ENCODE data around the gene MRPL37. TPM values are rescaled to one million over a fixed set of nuclear protein-coding genes. Genes with fewer than 3 reads are reported as not detected.

The MRPL37 gene
- polyA plus RNA-seq, 1 of the 3 experiments (the other 2 are of a cell fraction): 11.3 TPM

GRCh38 chr1:54200519-54200997 lies 591 bp downstream of the MRPL37 start:
- POLR2A ChIA-PET: interaction anchor here (1.3 to 1.9 kb wide), 2 partner anchors 20 to 27 kb away, joined by 3 to 4 read pairs; no protein-coding TSS in a partner anchor
- peak overlapping the region; percentile 92 for H3K9ac ChIP-seq
- H3K27me3 ChIP-seq (ENCODE audit: insufficient read depth): no peaks in the 10 kb centered on the region
- DNase-seq: no peak
- H3K4me3 ChIP-seq (ENCODE audit: low read depth in 2 of 2, low read length in 1 of 2): peak overlapping the region; percentile 90 to 96
- H3K9me3 ChIP-seq: no peaks in the 10 kb centered on the region
- H3F3A ChIP-seq (replicated peaks; ENCODE audit: insufficient read depth): no peaks in the 10 kb centered on the region
- CTCF ChIA-PET: interaction anchor here (0.7 to 2.1 kb wide), 6 partner anchors 13 to 289 kb away, joined by 3 to 5 read pairs (median 4); no protein-coding TSS in a partner anchor
- peak overlapping the region; percentile 85 for H3K4me2 ChIP-seq
- no peaks in the 10 kb centered on the region for H4K20me1 ChIP-seq (ENCODE audit: insufficient read depth)
- WGBS (ENCODE audit: low lambda C conversion rate): 1% methylated on average over 7 of the region's 15 CpGs
- TF ChIP-seq CHD2 (IDR thresholded peaks at IDR 0.05; ENCODE audit: low read length, partially characterized antibody) (no peak), EZH2phosphoT487 (IDR thresholded peaks at IDR 0.05; ENCODE audit: borderline replicate concordance, low read depth) (no peak)
- peak overlapping the region in 1 of 2 experiments; percentile 20; a peak in 2 of 4 replicates for H3K27ac ChIP-seq (ENCODE audit: low read depth in 2 of 2, low read length in 1 of 2)
- H3K79me2 ChIP-seq (ENCODE audit: insufficient read depth): peaks cover 42% of the 10 kb centered on the region
- no peaks in the 10 kb centered on the region for H3K9me2 ChIP-seq
- peaks cover 13% of the 10 kb centered on the region in 2 experiments for H3K36me3 ChIP-seq (replicated peaks in 1 of 2; ENCODE audit: control insufficient read depth in 1 of 2, insufficient read depth in 2 of 2, low read length in 1 of 2)
- H3K4me1 ChIP-seq (ENCODE audit: control insufficient read depth in 1 of 2, insufficient read depth in 2 of 2, low read depth in 1 of 2, low read length in 1 of 2): peaks cover 0 to 14% of the 10 kb centered on the region in 2 experiments; a peak in 2 of 4 replicates
- peak overlapping the region; percentile 96 for H2AFZ ChIP-seq (ENCODE audit: low read depth)

- Histone ChIP-seq H3K36me3 (replicated peaks in 1 of 2; ENCODE audit: control insufficient read depth in 1 of 2, insufficient read depth in 2 of 2, low read length in 1 of 2) (peaks cover 25 to 34% of the 10 kb centered on the region in 2 experiments), H3K9me3 (no peaks in the 10 kb centered on the region), H2AFZ (ENCODE audit: low read depth) (no peak overlapping the region), H3K4me2 (no peak overlapping the region), H3K4me1 (ENCODE audit: control insufficient read depth in 1 of 2, insufficient read depth in 2 of 2, low read depth in 1 of 2, low read length in 1 of 2) (peaks cover 0 to 11% of the 10 kb centered on the region in 2 experiments; a peak in 2 of 4 replicates), H3K27me3 (ENCODE audit: insufficient read depth) (no peaks in the 10 kb centered on the region), H3K27ac (ENCODE audit: low read depth in 2 of 2, low read length in 1 of 2) (no peak overlapping the region), H3K79me2 (ENCODE audit: insufficient read depth) (peaks cover 42% of the 10 kb centered on the region), H4K20me1 (ENCODE audit: insufficient read depth) (no peaks in the 10 kb centered on the region), H3K9me2 (no peaks in the 10 kb centered on the region), H3K9ac (no peak overlapping the region), H3K4me3 (ENCODE audit: low read depth in 2 of 2, low read length in 1 of 2) (no peak overlapping the region), H3F3A (replicated peaks; ENCODE audit: insufficient read depth) (no peaks in the 10 kb centered on the region)
- ChIA-PET CTCF (interaction anchor here (0.6 kb wide), 1 partner anchor 158 kb away, joined by 3 read pairs; no protein-coding TSS in a partner anchor), POLR2A (no interaction called here)
- WGBS (ENCODE audit: low lambda C conversion rate): 85% methylated on average over 7 of the region's 7 CpGs
- TF ChIP-seq CHD2 (IDR thresholded peaks at IDR 0.05; ENCODE audit: low read length, partially characterized antibody) (no peak), USF1 (IDR thresholded peaks at IDR 0.05; ENCODE audit: borderline replicate concordance, low read depth) (no peak), NFIC (IDR thresholded peaks at IDR 0.05; ENCODE audit: borderline replicate concordance) (no peak), IRF3 (IDR thresholded peaks at IDR 0.05; ENCODE audit: low read depth, low read length) (no peak), ZBTB33 (IDR thresholded peaks at IDR 0.05; ENCODE audit: borderline replicate concordance, low read depth) (no peak), TAF1 (IDR thresholded peaks at IDR 0.05; ENCODE audit: borderline replicate concordance, low read depth, low read length) (no peak), EP300 (IDR thresholded peaks at IDR 0.05; ENCODE audit: borderline replicate concordance in 1 of 2, low read depth in 1 of 2, low read length in 1 of 2) (no peak), RFX5 (IDR thresholded peaks at IDR 0.05; ENCODE audit: low read length) (no peak), SMC3 (IDR thresholded peaks at IDR 0.05; ENCODE audit: low read depth, low read length) (no peak), FOXM1 (IDR thresholded peaks at IDR 0.05; ENCODE audit: low read depth) (no peak), ELF1 (IDR thresholded peaks at IDR 0.05) (no peak), TCF12 (IDR thresholded peaks at IDR 0.05) (no peak), RCOR1 (IDR thresholded peaks at IDR 0.05; ENCODE audit: low read length) (no peak)
- DNase-seq: no peak
These were observed 4.2 kb downstream of the MRPL37 start for GRCh38 chr1:54204199-54204598.

Data from SK-N-SH (cell line).